ENCODE results near the gene VTI1A.

The VTI1A gene

GRCh38 chr10:112773783-112774182 lies 326.8 kb downstream of the VTI1A start:
- H3K27me3 ChIP-seq (ENCODE audit: insufficient read depth, low read depth), result no peaks in the 10 kb centered on the region
- no peaks in the 10 kb centered on the region for H3K79me2 ChIP-seq (ENCODE audit: insufficient read depth, low read depth)
- H3K9ac ChIP-seq, result no peak overlapping the region
- H3K4me3 ChIP-seq (IDR thresholded peaks at IDR 0.05; ENCODE audit: insufficient read depth, low read depth, low read length), result no peak overlapping the region
- no peak overlapping the region for H2AFZ ChIP-seq (ENCODE audit: low read depth)
- no peak overlapping the region for H3K4me2 ChIP-seq
- H3K27ac ChIP-seq, result no peak overlapping the region
- no peak for TF ChIP-seq CTCF (conservative IDR thresholded peaks at IDR 0.05; ENCODE audit: low read depth, low read length)
- H3K36me3 ChIP-seq (ENCODE audit: insufficient read depth), result no peaks in the 10 kb centered on the region
- no peaks in the 10 kb centered on the region for H3K4me1 ChIP-seq (ENCODE audit: low read depth, poor library complexity, severe bottlenecking)
- H4K20me1 ChIP-seq (ENCODE audit: insufficient read depth), result no peaks in the 10 kb centered on the region

GRCh38 chr10:112774210-112774609 lies 327.2 kb downstream of the VTI1A start:
- no peaks in the 10 kb centered on the region for H4K20me1 ChIP-seq (ENCODE audit: insufficient read depth)

GRCh38 chr10:112774798-112775197 lies 327.8 kb downstream of the VTI1A start:
- H3K79me2 ChIP-seq (ENCODE audit: insufficient read depth, low read depth), result no peaks in the 10 kb centered on the region
- H3K9ac ChIP-seq, result no peak overlapping the region
- no peak overlapping the region for H2AFZ ChIP-seq (ENCODE audit: low read depth)

More at GRCh38 chr10:112774210-112774609, 327.2 kb downstream of the VTI1A start:
- Histone ChIP-seq H3K27ac (no peak overlapping the region), H3K4me1 (ENCODE audit: low read depth, poor library complexity, severe bottlenecking) (no peaks in the 10 kb centered on the region), H3K4me3 (IDR thresholded peaks at IDR 0.05; ENCODE audit: insufficient read depth, low read depth, low read length) (no peak overlapping the region), H2AFZ (ENCODE audit: low read depth) (no peak overlapping the region), H3K79me2 (ENCODE audit: insufficient read depth, low read depth) (no peaks in the 10 kb centered on the region), H3K27me3 (ENCODE audit: insufficient read depth, low read depth) (no peaks in the 10 kb centered on the region), H3K4me2 (no peak overlapping the region), H3K36me3 (ENCODE audit: insufficient read depth) (no peaks in the 10 kb centered on the region), H3K9ac (no peak overlapping the region)
- TF ChIP-seq CTCF (conservative IDR thresholded peaks at IDR 0.05; ENCODE audit: low read depth, low read length), result no peak

GRCh38 chr10:112775381-112775780 lies 328.4 kb downstream of the VTI1A start:
- Histone ChIP-seq H3K4me3 (IDR thresholded peaks at IDR 0.05; ENCODE audit: insufficient read depth, low read depth, low read length) (no peak overlapping the region), H2AFZ (ENCODE audit: low read depth) (no peak overlapping the region), H4K20me1 (ENCODE audit: insufficient read depth) (no peaks in the 10 kb centered on the region), H3K4me1 (ENCODE audit: low read depth, poor library complexity, severe bottlenecking) (no peaks in the 10 kb centered on the region), H3K27me3 (ENCODE audit: insufficient read depth, low read depth) (no peaks in the 10 kb centered on the region), H3K79me2 (ENCODE audit: insufficient read depth, low read depth) (no peaks in the 10 kb centered on the region), H3K9ac (no peak overlapping the region), H3K4me2 (no peak overlapping the region), H3K27ac (no peak overlapping the region), H3K36me3 (ENCODE audit: insufficient read depth) (no peaks in the 10 kb centered on the region)
- no peak for TF ChIP-seq CTCF (conservative IDR thresholded peaks at IDR 0.05; ENCODE audit: low read depth, low read length)

More at GRCh38 chr10:112774798-112775197, 327.8 kb downstream of the VTI1A start:
- H3K4me1 ChIP-seq (ENCODE audit: low read depth, poor library complexity, severe bottlenecking), result no peaks in the 10 kb centered on the region
- H3K4me2 ChIP-seq, result no peak overlapping the region
- H3K27ac ChIP-seq, result no peak overlapping the region
- no peaks in the 10 kb centered on the region for H3K27me3 ChIP-seq (ENCODE audit: insufficient read depth, low read depth)
- no peak for TF ChIP-seq CTCF (conservative IDR thresholded peaks at IDR 0.05; ENCODE audit: low read depth, low read length)
- no peaks in the 10 kb centered on the region for H4K20me1 ChIP-seq (ENCODE audit: insufficient read depth)
- H3K36me3 ChIP-seq (ENCODE audit: insufficient read depth), result no peaks in the 10 kb centered on the region
- H3K4me3 ChIP-seq (IDR thresholded peaks at IDR 0.05; ENCODE audit: insufficient read depth, low read depth, low read length), result no peak overlapping the region
